ENCODE data around the gene GDI2. TPM values are rescaled to one million over a fixed set of nuclear protein-coding genes. Genes with fewer than 3 reads are reported as not detected.

GDI2 gene
- total RNA-seq, 1 experiment from 2014 or later, result 321 TPM

- TF ChIP-seq NFATC4 (CRISPR knock-in tag; IDR thresholded peaks at IDR 0.05) (no peak), ETV6 (CRISPR knock-in tag; IDR thresholded peaks at IDR 0.05) (no peak), CBFB (CRISPR knock-in tag; IDR thresholded peaks at IDR 0.05; ENCODE audit: low read depth) (no peak), MYBL2 (CRISPR knock-in tag; IDR thresholded peaks at IDR 0.05) (no peak), OVOL2 (CRISPR knock-in tag; IDR thresholded peaks at IDR 0.05; ENCODE audit: borderline replicate concordance) (no peak)
- TF ChIP-seq, protein P1, sequence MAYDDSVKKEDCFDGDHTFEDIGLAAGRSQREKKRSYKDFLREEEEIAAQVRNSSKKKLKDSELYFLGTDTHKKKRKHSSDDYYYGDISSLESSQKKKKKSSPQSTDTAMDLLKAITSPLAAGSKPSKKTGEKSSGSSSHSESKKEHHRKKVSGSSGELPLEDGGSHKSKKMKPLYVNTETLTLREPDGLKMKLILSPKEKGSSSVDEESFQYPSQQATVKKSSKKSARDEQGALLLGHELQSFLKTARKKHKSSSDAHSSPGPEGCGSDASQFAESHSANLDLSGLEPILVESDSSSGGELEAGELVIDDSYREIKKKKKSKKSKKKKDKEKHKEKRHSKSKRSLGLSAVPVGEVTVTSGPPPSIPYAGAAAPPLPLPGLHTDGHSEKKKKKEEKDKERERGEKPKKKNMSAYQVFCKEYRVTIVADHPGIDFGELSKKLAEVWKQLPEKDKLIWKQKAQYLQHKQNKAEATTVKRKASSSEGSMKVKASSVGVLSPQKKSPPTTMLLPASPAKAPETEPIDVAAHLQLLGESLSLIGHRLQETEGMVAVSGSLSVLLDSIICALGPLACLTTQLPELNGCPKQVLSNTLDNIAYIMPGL (CRISPR knock-in tag; IDR thresholded peaks at IDR 0.05), result no peak
Measured at GRCh38 chr10:5806745-5807144, 6.5 kb downstream of the GDI2 start (continued).

DNA sequence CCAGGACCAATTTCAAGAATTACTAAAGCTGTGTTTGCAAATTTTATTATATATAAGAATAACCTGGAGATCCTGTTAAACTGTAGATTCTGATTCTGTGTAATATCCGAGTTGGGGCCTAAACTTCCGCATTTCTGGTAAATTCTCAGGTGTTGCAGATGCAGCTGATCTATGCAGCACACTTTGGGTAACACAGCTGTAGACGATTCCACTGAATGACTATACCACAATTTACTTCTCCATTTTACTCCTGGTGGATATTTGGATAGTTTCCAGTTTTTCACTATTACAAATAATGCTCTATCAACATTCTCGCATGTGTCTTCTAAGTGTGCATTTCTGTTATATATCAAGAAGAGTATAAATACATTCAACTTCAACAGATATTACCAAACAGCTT is 7.5 kb downstream of the GDI2 start:
- Mint-ChIP-seq H3K36me3 (peaks cover 20% of the 10 kb centered on the region), H3K27ac (peak overlapping the region; percentile 27; the same call in 1 of the 2 replicates), H3K4me3 (no peak overlapping the region), H3K27me3 (ENCODE audit: low read depth) (no peaks in the 10 kb centered on the region), H3K4me1 (peaks cover 21% of the 10 kb centered on the region), H3K9me3 (no peaks in the 10 kb centered on the region)
- no peak for TF ChIP-seq ATF1 (CRISPR knock-in tag; IDR thresholded peaks at IDR 0.05)
- no peak for DNase-seq (ENCODE audit: low spot score)
- POLR2A ChIA-PET, result no interaction called here
- CTCF ChIA-PET, result interaction anchor here (2.1 kb wide), 1 partner anchor 30 kb away, joined by 5 read pairs; no protein-coding TSS in a partner anchor
- ATAC-seq, result no peak

DNA sequence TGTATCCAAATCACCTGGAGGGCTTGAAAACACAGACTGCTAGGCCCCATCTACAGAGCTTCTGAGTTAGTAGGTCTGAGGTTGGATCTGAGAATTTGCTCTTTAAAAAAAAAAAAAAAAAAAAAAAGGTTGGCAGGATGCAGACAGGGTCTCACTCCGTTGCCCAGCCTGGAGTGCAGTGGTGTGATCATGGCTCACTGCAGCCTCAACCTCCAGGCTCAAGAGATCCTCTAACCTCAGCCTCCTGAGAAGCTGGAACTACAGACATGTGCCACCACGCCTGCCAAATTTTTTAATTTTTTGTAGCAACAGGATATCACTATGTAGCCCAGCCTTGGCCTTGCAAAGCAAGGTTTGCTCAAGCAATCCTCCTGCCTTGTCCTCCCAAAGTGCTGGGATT is 8.0 kb downstream of the GDI2 start:
- POLR2A ChIA-PET, result no interaction called here
- TF ChIP-seq ZNF121 (CRISPR knock-in tag; IDR thresholded peaks at IDR 0.05) (peak; percentile 63), NR3C1 (CRISPR knock-in tag; conservative IDR thresholded peaks at IDR 0.05; ENCODE audit: low read depth) (no peak)
- TF ChIP-seq, protein P2, sequence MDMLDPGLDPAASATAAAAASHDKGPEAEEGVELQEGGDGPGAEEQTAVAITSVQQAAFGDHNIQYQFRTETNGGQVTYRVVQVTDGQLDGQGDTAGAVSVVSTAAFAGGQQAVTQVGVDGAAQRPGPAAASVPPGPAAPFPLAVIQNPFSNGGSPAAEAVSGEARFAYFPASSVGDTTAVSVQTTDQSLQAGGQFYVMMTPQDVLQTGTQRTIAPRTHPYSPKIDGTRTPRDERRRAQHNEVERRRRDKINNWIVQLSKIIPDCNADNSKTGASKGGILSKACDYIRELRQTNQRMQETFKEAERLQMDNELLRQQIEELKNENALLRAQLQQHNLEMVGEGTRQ (CRISPR knock-in tag; IDR thresholded peaks at IDR 0.05), result no peak
- TF ChIP-seq, protein P3, sequence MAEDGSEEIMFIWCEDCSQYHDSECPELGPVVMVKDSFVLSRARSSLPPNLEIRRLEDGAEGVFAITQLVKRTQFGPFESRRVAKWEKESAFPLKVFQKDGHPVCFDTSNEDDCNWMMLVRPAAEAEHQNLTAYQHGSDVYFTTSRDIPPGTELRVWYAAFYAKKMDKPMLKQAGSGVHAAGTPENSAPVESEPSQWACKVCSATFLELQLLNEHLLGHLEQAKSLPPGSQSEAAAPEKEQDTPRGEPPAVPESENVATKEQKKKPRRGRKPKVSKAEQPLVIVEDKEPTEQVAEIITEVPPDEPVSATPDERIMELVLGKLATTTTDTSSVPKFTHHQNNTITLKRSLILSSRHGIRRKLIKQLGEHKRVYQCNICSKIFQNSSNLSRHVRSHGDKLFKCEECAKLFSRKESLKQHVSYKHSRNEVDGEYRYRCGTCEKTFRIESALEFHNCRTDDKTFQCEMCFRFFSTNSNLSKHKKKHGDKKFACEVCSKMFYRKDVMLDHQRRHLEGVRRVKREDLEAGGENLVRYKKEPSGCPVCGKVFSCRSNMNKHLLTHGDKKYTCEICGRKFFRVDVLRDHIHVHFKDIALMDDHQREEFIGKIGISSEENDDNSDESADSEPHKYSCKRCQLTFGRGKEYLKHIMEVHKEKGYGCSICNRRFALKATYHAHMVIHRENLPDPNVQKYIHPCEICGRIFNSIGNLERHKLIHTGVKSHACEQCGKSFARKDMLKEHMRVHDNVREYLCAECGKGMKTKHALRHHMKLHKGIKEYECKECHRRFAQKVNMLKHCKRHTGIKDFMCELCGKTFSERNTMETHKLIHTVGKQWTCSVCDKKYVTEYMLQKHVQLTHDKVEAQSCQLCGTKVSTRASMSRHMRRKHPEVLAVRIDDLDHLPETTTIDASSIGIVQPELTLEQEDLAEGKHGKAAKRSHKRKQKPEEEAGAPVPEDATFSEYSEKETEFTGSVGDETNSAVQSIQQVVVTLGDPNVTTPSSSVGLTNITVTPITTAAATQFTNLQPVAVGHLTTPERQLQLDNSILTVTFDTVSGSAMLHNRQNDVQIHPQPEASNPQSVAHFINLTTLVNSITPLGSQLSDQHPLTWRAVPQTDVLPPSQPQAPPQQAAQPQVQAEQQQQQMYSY (CRISPR knock-in tag; IDR thresholded peaks at IDR 0.05), result no peak
- DNase-seq (ENCODE audit: low spot score), result no peak
- H3K27ac Mint-ChIP-seq, result no peak overlapping the region
- H3K27me3 Mint-ChIP-seq (ENCODE audit: low read depth), result no peaks in the 10 kb centered on the region
- H3K4me3 Mint-ChIP-seq, result no peak overlapping the region
- H3K4me1 Mint-ChIP-seq, result peaks cover 16% of the 10 kb centered on the region
- no peak for ATAC-seq
- H3K36me3 Mint-ChIP-seq, result peaks cover 24% of the 10 kb centered on the region
- CTCF ChIA-PET, result interaction anchor here (2.1 kb wide), 1 partner anchor 29 kb away, joined by 5 read pairs; no protein-coding TSS in a partner anchor
- no peaks in the 10 kb centered on the region for H3K9me3 Mint-ChIP-seq

- Mint-ChIP-seq H3K9me3 (no peaks in the 10 kb centered on the region), H3K4me1 (peaks cover 7% of the 10 kb centered on the region), H3K27me3 (ENCODE audit: low read depth) (no peaks in the 10 kb centered on the region), H3K36me3 (peaks cover 33% of the 10 kb centered on the region), H3K4me3 (no peak overlapping the region), H3K27ac (no peak overlapping the region)
- ChIA-PET POLR2A (no interaction called here), CTCF (interaction anchor here (2.1 kb wide), 1 partner anchor 28 kb away, joined by 5 read pairs; no protein-coding TSS in a partner anchor)
- no peak for DNase-seq (ENCODE audit: low spot score)
- no peak for ATAC-seq
- TF ChIP-seq ZNF416 (CRISPR knock-in tag; IDR thresholded peaks at IDR 0.05) (no peak), ZNF232 (CRISPR knock-in tag; IDR thresholded peaks at IDR 0.05) (no peak), MAX (CRISPR knock-in tag; IDR thresholded peaks at IDR 0.05) (no peak), FOXP4 (CRISPR knock-in tag; IDR thresholded peaks at IDR 0.05) (no peak), FOXK1 (CRISPR knock-in tag; IDR thresholded peaks at IDR 0.05) (no peak), TCF7 (CRISPR knock-in tag; IDR thresholded peaks at IDR 0.05; ENCODE audit: low read depth) (no peak), ZNF138 (CRISPR knock-in tag; conservative IDR thresholded peaks at IDR 0.05) (no peak), ELF4 (CRISPR knock-in tag; IDR thresholded peaks at IDR 0.05; ENCODE audit: low read depth) (no peak), RELA (CRISPR knock-in tag; IDR thresholded peaks at IDR 0.05; ENCODE audit: borderline replicate concordance) (no peak)
- TF ChIP-seq, protein P4, sequence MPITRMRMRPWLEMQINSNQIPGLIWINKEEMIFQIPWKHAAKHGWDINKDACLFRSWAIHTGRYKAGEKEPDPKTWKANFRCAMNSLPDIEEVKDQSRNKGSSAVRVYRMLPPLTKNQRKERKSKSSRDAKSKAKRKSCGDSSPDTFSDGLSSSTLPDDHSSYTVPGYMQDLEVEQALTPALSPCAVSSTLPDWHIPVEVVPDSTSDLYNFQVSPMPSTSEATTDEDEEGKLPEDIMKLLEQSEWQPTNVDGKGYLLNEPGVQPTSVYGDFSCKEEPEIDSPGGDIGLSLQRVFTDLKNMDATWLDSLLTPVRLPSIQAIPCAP (CRISPR knock-in tag; IDR thresholded peaks at IDR 0.05), result no peak
- TF ChIP-seq, protein P2 (CRISPR knock-in tag; IDR thresholded peaks at IDR 0.05), result no peak
Measured at GRCh38 chr10:5804386-5804785, 8.8 kb downstream of the GDI2 start.
